GM19452 (cell line): ENCODE results near the gene TGDS.
A peak's percentile ranks its signal among the peaks of the same experiment; 100 is the strongest.

Experiments used
- ATAC-seq: cut with Tn5 transposase; IDR thresholded peaks from one replicate; pipeline ENCODE4 v1.9.1; 2021; ENCODE audit not compliant: unreplicated experiment

TGDS gene

DNA sequence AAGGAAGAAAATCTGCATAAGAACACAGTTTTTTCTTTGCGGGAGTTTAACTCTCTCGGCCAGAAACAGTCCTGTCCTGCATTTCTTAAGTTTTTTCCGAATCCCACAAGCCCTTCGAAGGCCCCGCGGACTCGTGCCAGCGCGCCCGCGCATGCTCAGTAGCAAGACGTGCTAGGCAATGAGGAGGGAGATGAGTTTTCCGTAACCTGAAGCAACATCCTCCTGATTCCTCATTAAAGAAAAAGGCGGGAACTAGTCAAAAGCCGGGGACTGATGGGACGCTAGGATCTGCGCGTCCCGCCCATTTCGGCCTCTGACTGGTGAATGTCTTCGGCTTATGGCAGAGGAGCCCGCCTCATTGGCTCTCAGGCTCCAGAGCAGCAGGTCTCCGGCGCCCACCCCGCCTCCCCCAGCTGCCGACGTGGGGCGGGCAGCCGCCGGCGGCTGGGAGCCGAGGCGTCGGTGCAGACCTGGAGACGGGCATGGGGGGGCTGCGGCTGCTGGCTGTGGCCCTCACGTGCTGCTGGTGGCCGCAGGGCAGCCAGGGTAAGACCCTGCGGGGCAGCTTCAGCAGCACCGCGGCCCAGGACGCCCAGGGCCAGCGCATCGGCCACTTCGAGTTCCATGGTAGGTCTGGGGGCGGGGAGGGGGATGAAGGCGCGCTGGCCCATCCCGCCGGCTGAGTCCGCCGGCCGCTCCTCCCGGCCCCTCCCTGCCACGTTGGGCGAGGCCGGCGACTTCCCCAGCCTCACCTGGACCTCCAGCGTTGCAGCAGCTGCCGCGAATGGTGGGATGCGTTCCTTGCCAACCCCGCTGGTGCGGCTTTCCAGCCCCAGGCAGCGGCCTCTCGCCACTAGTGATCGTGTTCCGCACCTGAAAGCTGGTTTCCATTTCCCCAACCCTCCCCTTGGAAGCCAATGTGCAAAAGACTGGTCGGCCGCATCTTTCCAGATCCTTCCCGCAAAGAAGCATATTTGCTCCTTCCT lies 5.8 kb upstream of the TGDS start, which contains the start of gene GPR180:
Gene GPR180 (plus strand): TSS at position 412 of the 986 bp plus-strand sequence. CDS start 71 bp downstream, at position 483.
- ATAC-seq = peak; percentile 99

DNA sequence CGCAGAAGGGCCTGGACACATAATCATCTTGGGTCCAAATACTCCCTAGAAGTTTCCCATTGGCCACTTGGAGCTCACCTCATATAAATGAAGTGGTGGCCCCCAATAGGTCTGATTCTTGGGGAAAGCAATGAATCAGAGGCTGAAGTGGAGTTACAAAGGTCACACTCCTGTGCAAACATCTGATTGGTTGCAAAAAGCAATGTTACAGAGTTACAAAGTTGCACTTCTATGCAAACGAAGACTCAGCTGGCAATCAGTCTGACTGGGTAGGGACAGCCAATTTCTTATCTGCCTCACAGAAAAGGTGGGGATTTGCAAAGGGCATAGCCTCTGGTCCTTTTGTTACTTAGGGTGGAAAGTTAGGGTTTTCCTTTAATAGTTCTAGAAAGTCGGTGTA lies 3.9 kb upstream of the TGDS start:
- ATAC-seq = no peak

DNA sequence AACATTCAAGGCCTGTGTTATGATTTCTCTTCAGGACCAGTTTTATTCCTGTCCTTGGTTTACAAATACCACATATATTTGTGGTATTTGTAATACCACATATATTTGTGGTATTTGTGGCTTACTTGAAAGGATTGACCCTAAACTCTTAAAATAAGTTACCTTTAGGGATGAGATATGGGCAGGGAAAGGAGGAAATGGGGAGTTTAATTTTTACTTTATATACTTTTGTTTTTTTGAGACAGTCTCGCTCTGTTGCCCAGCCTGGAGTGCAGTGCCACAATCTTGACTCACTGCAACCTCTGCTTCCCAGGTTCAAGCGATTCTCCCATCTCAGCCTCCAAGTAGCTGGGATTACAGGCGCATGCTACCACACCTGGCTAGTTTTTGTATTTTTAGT lies 2.3 kb upstream of the TGDS start:
- no peak for ATAC-seq

DNA sequence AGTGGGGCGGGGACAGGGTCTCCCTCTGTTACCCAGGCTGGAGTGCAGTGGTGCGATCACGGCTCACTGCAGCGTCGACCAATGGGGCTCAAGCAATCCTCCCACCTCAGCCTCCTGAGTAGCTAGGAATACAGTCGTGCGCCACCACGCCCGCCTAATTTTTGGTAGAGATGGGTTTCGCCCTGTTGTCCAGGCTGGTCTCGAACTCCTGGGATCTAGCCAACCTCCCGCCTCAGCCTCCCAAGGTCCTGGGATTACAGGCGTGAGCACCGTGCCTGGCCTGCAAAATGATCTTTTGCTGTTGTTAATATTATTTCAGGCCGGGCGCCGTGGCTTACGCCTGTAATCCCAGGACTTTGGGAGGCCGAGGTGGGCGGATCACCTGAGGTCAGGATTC lies 621 bp upstream of the TGDS start:
- no peak for ATAC-seq

DNA sequence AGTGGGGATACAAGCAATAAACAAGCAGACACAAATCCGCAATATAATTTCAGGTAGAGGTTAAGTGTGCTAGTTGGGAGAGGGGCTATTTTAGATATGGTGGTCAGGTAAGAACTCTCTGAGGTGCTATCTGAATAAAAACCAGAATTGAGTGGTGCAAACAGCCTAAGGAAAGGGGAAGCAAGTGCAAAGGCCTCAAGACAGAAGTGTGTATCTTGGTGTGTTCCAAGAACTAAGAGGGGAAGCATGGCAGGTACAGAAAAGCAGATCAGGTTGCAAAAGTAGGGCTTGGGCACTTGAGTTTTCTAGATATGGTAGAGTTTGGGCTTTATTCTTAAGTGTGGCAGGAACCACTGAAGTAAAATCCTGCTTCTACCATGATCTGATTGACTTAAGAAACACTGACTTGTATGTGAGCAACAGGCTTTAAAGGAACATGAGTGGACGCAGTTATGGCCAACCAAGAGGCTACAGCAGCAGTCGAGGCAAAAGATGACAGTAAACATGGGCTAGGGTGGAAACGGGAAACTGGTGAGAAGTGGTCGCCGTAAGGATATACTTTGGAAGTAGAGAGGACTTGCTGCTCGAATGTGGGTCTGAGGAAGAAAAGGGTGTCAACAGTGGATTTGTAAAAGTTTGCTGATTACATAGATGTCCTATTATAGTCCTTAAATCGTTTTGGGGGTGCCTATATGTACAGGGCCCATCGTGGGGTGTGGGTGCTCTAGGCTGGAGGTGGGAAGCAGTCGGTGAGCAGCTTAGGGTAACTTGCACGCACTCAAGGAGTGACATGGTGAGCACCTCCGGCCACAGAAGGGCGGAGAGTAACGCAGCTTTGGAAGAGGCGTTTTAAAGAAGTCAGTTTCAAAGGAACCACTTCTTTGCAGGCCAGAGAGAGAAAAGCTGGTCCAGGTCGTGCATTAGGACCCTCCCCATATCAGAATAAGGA lies 677 bp downstream of the TGDS start:
- peak; percentile 49 for ATAC-seq

DNA sequence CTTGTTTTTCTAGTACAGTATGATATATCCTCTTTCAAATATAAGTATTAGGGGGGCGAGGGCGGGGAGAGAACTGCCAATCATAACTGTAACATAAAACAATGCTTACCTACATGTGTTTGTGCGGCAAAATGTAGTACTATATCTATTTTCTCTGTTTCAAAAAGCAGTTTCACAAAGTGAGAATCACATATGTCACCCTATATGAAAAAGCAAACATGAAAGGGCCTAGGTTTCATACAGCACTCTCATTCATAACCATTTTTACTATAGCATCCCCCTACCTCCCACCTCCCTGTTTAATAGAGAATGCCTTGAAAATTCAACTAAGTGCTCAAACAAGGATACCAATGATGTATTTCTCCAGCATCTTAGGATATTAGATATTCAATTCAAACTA lies 5.2 kb downstream of the TGDS start:
- no peak for ATAC-seq

DNA sequence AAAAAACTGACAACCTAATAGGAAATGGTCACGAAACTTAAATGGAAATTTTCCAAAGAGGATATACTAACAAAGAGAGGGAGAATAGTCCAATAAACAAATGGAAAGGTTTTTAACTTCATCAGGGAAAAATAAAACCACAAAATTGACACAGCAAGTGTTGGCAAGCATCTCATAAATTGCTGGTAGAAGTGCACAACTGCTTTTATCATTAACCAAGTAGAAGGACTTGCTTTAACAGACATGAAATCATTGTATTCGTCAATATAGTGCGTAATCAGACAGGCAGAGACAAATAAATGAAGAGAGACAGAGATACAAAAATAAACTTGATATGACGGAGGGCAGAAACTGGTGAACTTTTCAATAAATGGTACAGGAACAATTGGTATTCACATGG lies 7.4 kb downstream of the TGDS start:
- ATAC-seq = no peak

DNA sequence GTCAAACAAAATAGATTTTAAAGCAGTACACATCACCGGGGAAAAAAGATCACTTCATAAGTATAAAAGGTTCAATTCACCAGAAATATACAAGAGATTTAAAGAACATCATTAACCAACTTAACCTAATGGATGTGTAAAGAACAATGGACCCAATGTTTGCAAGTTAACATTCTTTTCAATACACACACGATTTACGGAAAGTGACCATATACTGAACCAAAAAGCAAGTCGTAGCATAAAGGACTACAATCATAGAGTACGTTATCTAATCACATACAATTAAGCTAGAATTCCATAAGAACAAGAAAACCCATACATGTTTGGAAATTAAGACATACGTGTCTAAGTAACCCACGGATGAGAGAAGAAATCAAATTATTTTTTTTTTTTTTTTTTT lies 9.6 kb downstream of the TGDS start:
- ATAC-seq = no peak

DNA sequence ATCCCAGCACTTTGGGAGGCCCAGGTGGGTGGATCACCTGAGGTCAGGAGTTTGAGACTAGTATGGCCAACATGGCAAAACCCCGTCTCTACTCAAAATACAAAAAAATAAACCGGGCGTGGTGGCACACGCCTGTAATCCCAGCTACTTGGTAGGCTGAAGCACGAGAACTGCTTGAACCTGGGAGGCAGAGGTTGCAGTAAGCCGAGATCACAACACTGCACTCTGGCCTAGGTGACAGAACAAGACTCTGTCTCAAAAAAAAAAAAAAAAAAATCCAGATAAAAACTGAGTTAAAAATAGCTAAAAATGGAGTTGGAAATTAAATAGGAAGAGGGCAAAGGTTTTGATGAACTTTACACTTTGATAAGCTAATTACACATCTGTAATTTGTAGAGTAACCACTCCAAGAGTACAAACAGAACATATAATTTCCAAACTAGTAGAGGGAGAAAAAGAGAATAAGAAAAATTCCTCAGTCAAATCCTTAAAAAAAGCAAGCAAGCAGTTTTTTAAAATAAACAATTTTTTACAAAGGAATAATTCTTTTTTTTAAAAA lies 10.3 kb downstream of the TGDS start:
- ATAC-seq = no peak

DNA sequence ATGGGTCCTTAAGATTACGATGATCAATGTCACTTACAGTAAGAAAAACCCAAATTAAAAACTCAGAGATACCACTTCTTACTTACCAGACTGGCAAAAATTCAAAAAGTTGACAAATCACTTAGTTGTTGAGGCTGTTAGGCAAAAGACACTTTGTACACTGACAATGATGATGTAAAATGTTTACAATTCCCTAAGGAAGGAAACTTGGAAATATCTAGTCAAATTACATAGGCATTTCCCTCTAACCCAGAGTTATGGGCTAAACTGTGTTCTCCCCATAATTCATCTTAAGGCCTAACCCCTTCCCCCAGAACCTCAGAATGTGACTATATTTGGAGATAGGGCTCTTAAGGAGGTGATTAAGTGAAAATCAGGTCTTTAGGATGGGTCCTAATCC lies 12.0 kb downstream of the TGDS start:
- ATAC-seq = no peak

DNA sequence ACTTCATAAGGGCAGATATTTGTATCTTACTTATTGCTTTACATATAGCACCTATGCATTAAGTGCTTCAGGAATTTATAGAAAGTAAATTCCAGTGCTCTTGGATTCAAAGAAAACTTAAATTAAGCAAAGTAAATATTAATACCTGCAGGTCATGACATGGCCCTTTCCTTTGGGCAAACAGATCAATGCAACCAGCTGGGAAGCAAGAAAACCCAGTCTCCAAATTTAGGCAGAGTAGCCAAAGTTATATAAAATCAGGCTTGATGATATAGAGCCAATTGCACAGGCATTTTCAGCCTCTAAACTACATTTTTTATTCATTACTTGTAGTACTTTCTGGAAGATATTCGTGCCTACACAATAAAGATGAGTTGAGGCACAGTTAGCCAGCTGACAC lies 16.9 kb downstream of the TGDS start:
- ATAC-seq = no peak

DNA sequence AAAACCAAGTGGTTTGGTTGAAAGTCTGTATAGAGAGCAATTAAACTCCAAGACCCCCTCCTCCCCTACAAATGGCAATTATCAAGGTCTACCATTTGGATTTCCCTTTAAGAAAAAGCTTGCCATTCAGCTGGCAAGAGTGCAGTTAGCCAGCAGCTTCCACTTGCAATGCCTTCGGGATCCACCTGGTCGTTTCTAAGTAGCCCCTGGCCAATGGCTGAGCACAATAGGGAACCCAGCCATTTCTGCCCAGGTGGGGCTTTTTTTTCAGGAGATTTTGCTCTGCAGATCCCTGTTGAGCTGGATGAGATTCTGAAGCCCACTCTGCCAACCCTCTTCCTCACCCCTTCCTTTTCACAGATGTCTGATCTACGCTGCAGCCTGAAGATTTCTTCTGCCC lies 26.3 kb downstream of the TGDS start:
- ATAC-seq = no peak

DNA sequence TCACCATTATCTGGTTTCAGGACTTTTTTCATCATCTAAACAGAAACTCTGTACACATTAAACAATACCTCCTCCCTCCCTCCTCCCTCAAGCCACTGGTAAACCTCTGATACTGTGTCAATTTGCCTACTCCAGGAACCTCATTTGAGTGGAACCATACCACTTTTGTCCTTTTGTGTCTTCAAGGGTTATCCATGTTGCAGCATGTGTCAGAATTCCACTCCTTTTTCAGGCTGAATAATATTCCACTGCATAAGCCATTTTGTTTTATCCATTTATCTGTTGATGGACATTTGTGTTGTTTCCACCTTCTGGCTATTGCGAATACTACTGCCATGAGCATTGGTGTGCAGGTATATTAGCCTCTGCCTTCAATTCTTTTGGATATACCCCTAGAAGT lies 27.5 kb downstream of the TGDS start:
- no peak for ATAC-seq

DNA sequence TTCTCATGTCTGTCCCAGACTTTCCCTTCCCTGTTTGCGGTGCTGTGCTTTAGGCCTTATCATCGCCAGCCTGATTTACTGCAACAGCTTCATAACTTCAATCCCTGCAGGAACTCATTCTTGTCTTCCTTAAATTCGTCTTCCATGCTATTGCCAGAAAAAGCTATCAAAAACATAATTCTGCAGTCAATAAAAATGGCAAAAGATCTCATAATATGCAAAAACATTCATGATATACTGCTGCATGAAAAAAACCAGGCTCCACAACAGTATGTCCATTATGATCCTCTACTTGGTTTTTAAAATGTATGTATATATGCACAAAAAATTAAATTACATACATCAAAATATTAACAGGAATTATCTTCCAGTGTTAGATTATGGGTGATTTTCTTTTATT lies 28.4 kb downstream of the TGDS start:
- no peak for ATAC-seq

DNA sequence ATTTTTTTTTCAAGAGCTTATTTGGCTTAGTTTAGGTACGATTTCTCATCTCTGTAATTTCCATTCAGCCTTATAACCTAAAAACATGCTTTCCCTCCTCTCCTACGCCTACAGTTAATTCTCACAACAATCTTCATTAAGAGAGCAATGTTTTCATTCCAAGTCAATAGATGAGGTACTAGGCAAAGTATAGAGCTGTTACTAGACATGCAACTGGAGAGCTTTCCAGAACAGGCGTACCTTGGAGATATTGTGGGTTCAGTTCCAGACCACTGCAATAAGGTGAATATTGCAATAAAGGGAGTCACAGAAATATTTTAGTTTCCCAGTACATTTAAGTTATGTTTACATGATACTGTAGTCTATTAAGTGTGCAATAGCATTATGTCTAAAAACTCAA lies 34.8 kb downstream of the TGDS start:
- no peak for ATAC-seq

DNA sequence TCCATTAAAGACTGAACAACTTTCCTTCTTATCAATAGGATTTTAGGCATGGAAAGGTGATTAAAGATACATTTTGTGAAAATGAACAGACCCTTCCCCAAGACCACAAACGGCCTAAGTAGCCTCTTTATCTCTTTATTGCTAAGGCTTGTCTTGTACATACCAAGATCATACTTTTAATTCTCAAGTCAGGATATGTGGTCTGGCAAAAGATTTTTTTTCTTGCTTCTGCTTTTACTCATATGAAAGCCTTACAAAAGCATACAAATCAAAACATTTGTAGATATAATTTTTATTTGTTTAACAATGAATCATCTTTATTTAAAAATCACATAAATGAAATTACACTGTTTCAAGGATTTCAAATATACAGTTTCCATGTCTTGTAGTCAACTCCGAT lies 35.8 kb downstream of the TGDS start:
- no peak for ATAC-seq

DNA sequence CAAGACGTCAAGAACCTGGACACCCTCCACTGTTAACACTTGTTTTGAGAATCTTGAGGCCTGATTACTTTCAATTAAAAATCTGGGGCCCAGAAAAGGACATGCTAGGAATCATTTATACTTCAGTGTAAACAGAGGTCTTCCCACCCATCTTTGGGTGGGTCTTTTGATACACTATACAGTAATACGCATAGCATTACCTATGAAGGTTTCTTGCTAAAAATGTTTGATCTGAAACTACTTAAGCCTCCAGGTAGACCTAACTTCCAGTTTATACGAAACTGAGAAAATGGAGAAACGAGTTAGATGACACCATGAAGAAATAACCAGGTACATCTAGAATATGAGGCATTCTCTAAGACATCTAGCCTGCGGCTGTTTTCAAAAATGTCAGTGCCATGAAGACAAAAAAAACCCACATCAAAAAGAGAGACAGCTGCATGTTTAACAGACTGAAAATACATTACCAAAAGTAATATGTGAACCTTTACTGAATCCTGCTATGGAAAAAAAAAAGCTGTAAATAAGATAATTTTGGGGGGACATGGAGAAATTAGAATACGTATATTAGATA lies 36.6 kb downstream of the TGDS start:
- ATAC-seq = no peak

DNA sequence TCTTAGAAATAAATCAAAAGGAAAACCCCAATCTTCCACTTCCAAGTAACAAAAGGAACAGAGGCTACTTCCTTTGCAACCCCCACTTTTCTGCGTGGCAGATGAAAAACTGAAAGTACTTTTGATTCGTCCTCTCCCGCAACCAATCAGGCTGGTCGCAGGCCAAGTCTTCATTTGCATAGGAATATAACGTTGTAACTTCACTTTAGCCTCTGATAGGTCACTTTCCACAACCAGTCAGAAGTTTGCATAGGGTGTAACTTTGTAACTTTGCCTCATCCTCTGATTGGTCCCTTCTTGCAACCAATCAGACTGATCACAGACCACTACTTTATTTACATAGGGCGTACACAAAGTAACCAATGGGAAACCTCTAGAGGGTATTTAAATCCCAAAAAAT lies 37.2 kb downstream of the TGDS start:
- no peak for ATAC-seq

DNA sequence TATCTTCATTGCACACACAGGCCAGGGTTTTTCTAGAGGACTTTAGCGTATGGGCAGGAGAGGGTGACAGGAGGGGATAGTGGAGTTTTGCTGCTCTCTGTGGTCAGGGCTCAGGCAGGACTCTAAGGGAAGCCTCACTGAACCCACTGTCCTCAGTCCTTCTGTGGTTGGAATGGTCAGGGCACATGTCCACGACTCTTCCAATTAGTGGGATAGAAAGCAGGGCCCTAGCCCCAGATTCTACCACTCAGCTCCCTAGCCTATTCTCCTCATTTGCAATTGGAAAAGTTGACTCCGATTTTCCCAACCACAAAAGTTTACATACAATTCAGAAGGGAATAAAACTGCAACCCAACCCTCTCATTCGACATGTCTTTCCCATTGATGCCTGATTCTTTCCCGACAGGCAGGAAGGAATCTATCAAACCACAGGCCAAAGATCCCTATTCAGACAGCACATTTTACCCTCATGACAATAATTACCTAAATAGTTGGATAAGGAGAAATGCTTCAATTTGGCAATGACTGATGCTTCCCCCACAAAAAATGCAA lies 38.2 kb downstream of the TGDS start:
- ATAC-seq = no peak

DNA sequence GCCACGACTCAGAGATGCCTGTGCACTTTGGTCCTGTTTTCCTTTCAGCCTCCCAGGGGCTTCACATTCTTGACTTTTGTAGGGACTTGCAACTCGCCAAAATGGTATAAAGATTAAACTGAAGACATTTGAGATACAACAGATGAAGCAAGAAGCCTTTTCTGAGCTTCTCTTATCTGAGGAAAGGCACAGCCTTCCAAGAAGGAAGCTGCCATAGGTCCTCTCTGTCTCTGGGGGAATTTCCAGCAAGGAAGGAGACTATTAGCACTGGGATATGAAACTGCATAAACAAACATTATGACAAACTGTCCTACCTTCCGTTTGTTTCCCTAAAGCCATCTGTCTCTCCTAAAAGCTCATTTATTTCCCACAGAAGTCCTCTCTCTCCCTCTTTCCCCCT lies 39.3 kb downstream of the TGDS start:
- no peak for ATAC-seq

DNA sequence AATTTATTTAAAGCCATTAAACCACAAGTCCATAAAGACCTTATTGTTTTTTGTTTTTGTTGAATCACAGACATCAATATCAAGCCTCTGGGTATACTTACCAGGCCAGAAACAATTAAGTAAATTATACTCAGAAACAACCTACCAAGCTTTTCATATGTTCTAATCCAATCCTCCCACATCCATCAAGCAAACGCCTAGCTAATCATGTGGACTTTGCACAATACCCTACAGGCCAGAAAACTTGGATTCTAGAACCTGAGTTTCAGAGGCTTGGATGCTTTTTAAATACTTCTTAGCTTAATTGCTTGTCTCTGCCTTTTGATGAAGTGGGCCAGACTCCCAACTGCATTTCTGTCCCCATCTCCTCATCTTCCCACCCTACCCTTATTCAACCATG lies 39.9 kb downstream of the TGDS start:
- ATAC-seq = no peak
